GM21529 (cell line): ENCODE results near the gene HDAC1.

Source experiments
- ATAC-seq: cut with Tn5 transposase; IDR thresholded peaks from one replicate; pipeline ENCODE4 v1.9.1; 2021; ENCODE audit not compliant: unreplicated experiment

The HDAC1 gene

GRCh38 chr1:32327204-32327603 lies 35.3 kb downstream of the HDAC1 start:
- no peak for ATAC-seq

- ATAC-seq, result no peak
Observed at GRCh38 chr1:32329931-32330466, 38.1 kb downstream of the HDAC1 start.

- no peak for ATAC-seq
Observed at GRCh38 chr1:32330558-32331151, 38.8 kb downstream of the HDAC1 start.

- no peak for ATAC-seq
Observed at GRCh38 chr1:32331549-32331948, 39.7 kb downstream of the HDAC1 start.

GRCh38 chr1:32332290-32333079 lies 40.6 kb downstream of the HDAC1 start:
- ATAC-seq, result no peak

- ATAC-seq, result no peak
Observed at GRCh38 chr1:32333251-32333963, 41.5 kb downstream of the HDAC1 start.

GRCh38 chr1:32334274-32334861 lies 42.5 kb downstream of the HDAC1 start:
- no peak for ATAC-seq

GRCh38 chr1:32334864-32335534 lies 43.1 kb downstream of the HDAC1 start:
- ATAC-seq, result no peak

- no peak for ATAC-seq
Observed at GRCh38 chr1:32335535-32335789, 43.6 kb downstream of the HDAC1 start.

- ATAC-seq, result peak; percentile 36
Observed at GRCh38 chr1:32335790-32336590, 44.1 kb downstream of the HDAC1 start, which contains the start of gene MARCKSL1. Gene MARCKSL1, minus strand, starts transcription at chr1:32336233. Its CDS starts 200 bp downstream, at chr1:32336033.

- ATAC-seq, result no peak
Observed at GRCh38 chr1:32336591-32336932, 44.7 kb downstream of the HDAC1 start.

GRCh38 chr1:32336963-32337675 lies 45.2 kb downstream of the HDAC1 start:
- ATAC-seq, result peak; percentile 23

- no peak for ATAC-seq
Observed at GRCh38 chr1:32337855-32338636, 46.2 kb downstream of the HDAC1 start.

- ATAC-seq, result no peak
Observed at GRCh38 chr1:32338637-32339145, 46.8 kb downstream of the HDAC1 start.

GRCh38 chr1:32339363-32339978 lies 47.6 kb downstream of the HDAC1 start:
- ATAC-seq, result no peak

GRCh38 chr1:32341186-32341757 lies 49.4 kb downstream of the HDAC1 start:
- no peak for ATAC-seq

GRCh38 chr1:32341971-32342370 lies 50.1 kb downstream of the HDAC1 start:
- no peak for ATAC-seq

GRCh38 chr1:32342704-32343103 lies 50.8 kb downstream of the HDAC1 start:
- ATAC-seq, result no peak
